Astrocyte (in vitro differentiated cells and primary cell): Measurements from ENCODE around the gene OXTR. TPM values are rescaled to one million over a fixed set of nuclear protein-coding genes. Genes with fewer than 3 reads are reported as not detected.
"Not testable (repeated sequence)": the region's sequence is repeated elsewhere in the genome, so short reads cannot be mapped to it uniquely, and the experiment has no call there.

ENCODE experiments used
- DNase-seq: peaks from one replicate; pipeline ENCODE4 v3.0.0-alpha.2; 2010; ENCODE audit warnings: low read depth
- FAIRE-seq: peaks from 2 replicates; lab custom pipeline; 2011; peaks lifted over from hg19 to GRCh38; lab: Jason Lieb, UNC
- H2AFZ ChIP-seq: 2 replicates; pipeline ENCODE4 v1.6.0; 2012; ENCODE audit warnings: low read depth, low read length, inconsistent platforms
- H3K27ac ChIP-seq: 2 replicates; pipeline ENCODE4 v1.5.1; 2011; ENCODE audit warnings: low read depth, low read length, inconsistent platforms
- H3K27me3 ChIP-seq: 2 replicates; pipeline ENCODE4 v1.6.0; 2011; ENCODE audit warnings: low read length, inconsistent platforms; ENCODE audit not compliant: insufficient read depth
- H3K36me3 ChIP-seq: 2 replicates; pipeline ENCODE4 v1.5.1; 2011; ENCODE audit warnings: low read length, inconsistent platforms; ENCODE audit not compliant: insufficient read depth
- H3K4me1 ChIP-seq: 2 replicates; pipeline ENCODE4 v1.5.1; 2011; ENCODE audit warnings: low read length, inconsistent platforms; ENCODE audit not compliant: insufficient read depth
- H3K4me2 ChIP-seq: 2 replicates; pipeline ENCODE4 v1.6.0; 2012; ENCODE audit warnings: low read length, inconsistent platforms
- H3K4me3 ChIP-seq: 2 replicates; pipeline ENCODE4 v1.5.1; 2011; ENCODE audit warnings: low read depth, mild to moderate bottlenecking, low read length, inconsistent platforms; ENCODE audit not compliant: insufficient read depth
- H3K79me2 ChIP-seq: 2 replicates; pipeline ENCODE4 v1.6.0; 2012; ENCODE audit warnings: mild to moderate bottlenecking, low read length, inconsistent platforms; ENCODE audit not compliant: insufficient read depth
- H3K9ac ChIP-seq: 2 replicates; pipeline ENCODE4 v1.6.0; 2012; ENCODE audit warnings: mild to moderate bottlenecking, low read length, inconsistent platforms
- H3K9me3 ChIP-seq: 2 replicates; pipeline ENCODE4 v1.5.1; 2012; ENCODE audit warnings: low read depth, mild to moderate bottlenecking, low read length, inconsistent platforms; ENCODE audit not compliant: insufficient read depth
- H4K20me1 ChIP-seq: 2 replicates; pipeline ENCODE4 v1.6.0; 2012; ENCODE audit warnings: low read length, inconsistent platforms; ENCODE audit not compliant: insufficient read depth
- H3K27ac Mint-ChIP-seq: one replicate; pipeline ENCODE4 v1.8.0; 2021; ENCODE audit warnings: mild to moderate bottlenecking, mixed read lengths; ENCODE audit not compliant: unreplicated experiment
- H3K27me3 Mint-ChIP-seq: one replicate; pipeline ENCODE4 v1.8.0; 2021; ENCODE audit warnings: low read depth, mixed read lengths; ENCODE audit not compliant: unreplicated experiment
- H3K36me3 Mint-ChIP-seq: one replicate; pipeline ENCODE4 v1.8.0; 2021; ENCODE audit warnings: low read depth, mixed read lengths; ENCODE audit not compliant: unreplicated experiment
- H3K4me1 Mint-ChIP-seq: one replicate; pipeline ENCODE4 v1.8.0; 2021; ENCODE audit warnings: low read depth, mixed read lengths; ENCODE audit not compliant: unreplicated experiment
- H3K4me3 Mint-ChIP-seq: one replicate; pipeline ENCODE4 v1.8.0; 2021; ENCODE audit warnings: mild to moderate bottlenecking, moderate library complexity, mixed read lengths; ENCODE audit not compliant: unreplicated experiment
- H3K9me3 Mint-ChIP-seq: one replicate; pipeline ENCODE4 v1.8.0; 2021; ENCODE audit warnings: mild to moderate bottlenecking, mixed read lengths; ENCODE audit not compliant: unreplicated experiment
- CTCF ChIP-seq: IDR thresholded peaks from 2 replicates; pipeline ENCODE4 v1.5.1; 2011; ENCODE audit warnings: low read depth, mild to moderate bottlenecking, inconsistent platforms, low read length, moderate library complexity; ENCODE audit not compliant: insufficient read depth
- EZH2 ChIP-seq: IDR thresholded peaks from 2 replicates; pipeline ENCODE4 v1.6.1; 2012; ENCODE audit warnings: mild to moderate bottlenecking, low read length, inconsistent platforms; ENCODE audit not compliant: insufficient read depth
- total RNA-seq: library from RNA; stranded (reverse); gene quantifications from 2 replicates; pipeline ENCODE4 v1.2.1, GENCODE V29; 2021

Gene OXTR
- total RNA-seq, 1 donor from 2014 or later = 3.0 TPM

GRCh38 chr3:8724108-8724752 is 45.2 kb downstream of the OXTR start:
- Histone ChIP-seq H4K20me1 (no peaks in the 10 kb centered on the region), H3K9me3 (peaks cover 7% of the 10 kb centered on the region), H3K79me2 (no peaks in the 10 kb centered on the region), H3K27ac (no peak overlapping the region), H3K27me3 (no peaks in the 10 kb centered on the region), H3K9ac (no peak overlapping the region), H3K36me3 (no peaks in the 10 kb centered on the region), H3K4me1 (no peaks in the 10 kb centered on the region), H2AFZ (no peak overlapping the region), H3K4me2 (no peak overlapping the region), H3K4me3 (no peak overlapping the region)
- H3K4me1 Mint-ChIP-seq = no peaks in the 10 kb centered on the region
- H3K9me3 Mint-ChIP-seq = peaks cover 22% of the 10 kb centered on the region
- no peak for TF ChIP-seq CTCF
- no peak for TF ChIP-seq EZH2
- H3K27me3 Mint-ChIP-seq = no peaks in the 10 kb centered on the region
- no peak overlapping the region for H3K27ac Mint-ChIP-seq
- DNase-seq = no peak
- peaks cover 2% of the 10 kb centered on the region for H3K36me3 Mint-ChIP-seq
- no peak overlapping the region for H3K4me3 Mint-ChIP-seq
- FAIRE-seq = no peak

GRCh38 chr3:8723612-8724011 is 45.8 kb downstream of the OXTR start:
- H3K4me1 Mint-ChIP-seq = no peaks in the 10 kb centered on the region
- no peaks in the 10 kb centered on the region for H4K20me1 ChIP-seq
- H3K27ac Mint-ChIP-seq = no peak overlapping the region
- FAIRE-seq (no peak), DNase-seq (no peak)
- H3K4me2 ChIP-seq = no peak overlapping the region
- H3K27me3 ChIP-seq = no peaks in the 10 kb centered on the region
- no peaks in the 10 kb centered on the region for H3K79me2 ChIP-seq
- TF ChIP-seq CTCF (no peak), EZH2 (no peak)
- no peak overlapping the region for H3K27ac ChIP-seq
- no peaks in the 10 kb centered on the region for H3K27me3 Mint-ChIP-seq
- H3K9me3 Mint-ChIP-seq = peaks cover 21% of the 10 kb centered on the region
- no peak overlapping the region for H3K9ac ChIP-seq
- no peaks in the 10 kb centered on the region for H3K36me3 ChIP-seq
- no peak overlapping the region for H3K4me3 Mint-ChIP-seq
- H3K4me3 ChIP-seq = no peak overlapping the region
- peaks cover 2% of the 10 kb centered on the region for H3K36me3 Mint-ChIP-seq
- peaks cover 7% of the 10 kb centered on the region for H3K9me3 ChIP-seq
- H2AFZ ChIP-seq = no peak overlapping the region
- no peaks in the 10 kb centered on the region for H3K4me1 ChIP-seq

GRCh38 chr3:8722808-8723207 is 46.6 kb downstream of the OXTR start:
- H3K4me3 ChIP-seq = no peak overlapping the region
- H3K79me2 ChIP-seq = no peaks in the 10 kb centered on the region
- H3K27ac ChIP-seq = no peak overlapping the region
- H3K27me3 ChIP-seq = no peaks in the 10 kb centered on the region
- Mint-ChIP-seq H3K9me3 (peaks cover 21% of the 10 kb centered on the region), H3K27ac (no peak overlapping the region), H3K4me1 (no peaks in the 10 kb centered on the region), H3K27me3 (no peaks in the 10 kb centered on the region), H3K4me3 (no peak overlapping the region), H3K36me3 (peaks cover 2% of the 10 kb centered on the region)
- H3K9me3 ChIP-seq = peaks cover 7% of the 10 kb centered on the region
- no peak overlapping the region for H3K9ac ChIP-seq
- DNase-seq (no peak), FAIRE-seq (no peak)
- no peak for TF ChIP-seq EZH2
- TF ChIP-seq CTCF = no peak
- no peak overlapping the region for H3K4me2 ChIP-seq
- no peaks in the 10 kb centered on the region for H3K36me3 ChIP-seq
- no peaks in the 10 kb centered on the region for H4K20me1 ChIP-seq
- no peaks in the 10 kb centered on the region for H3K4me1 ChIP-seq
- no peak overlapping the region for H2AFZ ChIP-seq

- not testable (repeated sequence) for H3K4me3 Mint-ChIP-seq, H3K36me3 ChIP-seq, H3K27ac Mint-ChIP-seq
Measured at GRCh38 chr3:8715757-8716156, 53.7 kb downstream of the OXTR start.

More at GRCh38 chr3:8715757-8716156, 53.7 kb downstream of the OXTR start:
- FAIRE-seq, H3K9me3 ChIP-seq, H3K4me2 ChIP-seq, H3K27me3 ChIP-seq, H3K79me2 ChIP-seq, H3K36me3 Mint-ChIP-seq, DNase-seq, H3K4me3 ChIP-seq, H3K9ac ChIP-seq, H3K4me1 ChIP-seq, H2AFZ ChIP-seq, H3K27ac ChIP-seq, H4K20me1 ChIP-seq, H3K4me1 Mint-ChIP-seq: not testable (repeated sequence)
- H3K9me3 Mint-ChIP-seq = peaks cover 13% of the 10 kb centered on the region
- H3K27me3 Mint-ChIP-seq = peaks cover 24% of the 10 kb centered on the region
